GM18520 (cell line): ENCODE data around the gene ADPRH.
"Not testable (repeated sequence)": the region's sequence is repeated elsewhere in the genome, so short reads cannot be mapped to it uniquely, and the experiment has no call there.

ENCODE experiments used
- ATAC-seq: cut with Tn5 transposase; IDR thresholded peaks from one replicate; pipeline ENCODE4 v1.9.1; 2021; ENCODE audit not compliant: unreplicated experiment

Gene ADPRH

DNA sequence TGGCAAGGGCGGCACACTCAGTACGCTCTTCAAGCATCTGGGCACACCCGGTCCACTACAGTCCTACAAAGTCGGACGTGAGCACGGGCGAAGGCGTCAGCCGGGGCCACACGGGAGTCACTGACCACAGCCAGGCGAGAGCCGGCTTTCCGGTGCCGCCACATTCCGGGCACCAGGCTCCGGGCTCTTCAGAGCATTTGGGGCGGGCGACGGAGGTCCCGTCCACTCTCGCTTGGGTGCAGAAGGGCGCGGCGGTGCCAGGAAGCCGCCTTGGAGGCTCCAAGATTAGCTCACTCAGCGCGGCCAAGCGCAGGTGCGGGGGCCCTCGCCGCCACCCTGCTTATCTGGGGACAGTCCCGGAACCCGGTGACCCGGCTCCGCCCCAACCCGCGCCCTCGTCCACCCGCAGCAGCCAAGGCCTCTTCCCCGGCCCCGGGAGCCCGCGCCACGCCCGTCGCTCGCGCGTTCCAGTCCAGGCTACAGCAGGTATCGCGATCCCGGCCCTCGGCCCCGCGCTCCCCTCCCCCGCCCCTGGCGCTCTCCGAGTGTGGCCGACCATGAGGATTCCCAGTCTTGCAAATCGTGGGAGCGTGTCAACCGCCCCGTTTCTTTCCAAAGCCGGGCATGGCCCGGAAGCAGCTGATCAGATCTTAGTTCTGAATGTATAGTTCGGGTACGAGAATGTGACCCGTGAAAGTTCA lies at the start of gene ADPRH:
ADPRH (plus strand) TSS at position 127 of the 701 bp plus-strand sequence. CDS start 2,678 bp downstream, outside the sequence.
- ATAC-seq: peak; percentile 60

DNA sequence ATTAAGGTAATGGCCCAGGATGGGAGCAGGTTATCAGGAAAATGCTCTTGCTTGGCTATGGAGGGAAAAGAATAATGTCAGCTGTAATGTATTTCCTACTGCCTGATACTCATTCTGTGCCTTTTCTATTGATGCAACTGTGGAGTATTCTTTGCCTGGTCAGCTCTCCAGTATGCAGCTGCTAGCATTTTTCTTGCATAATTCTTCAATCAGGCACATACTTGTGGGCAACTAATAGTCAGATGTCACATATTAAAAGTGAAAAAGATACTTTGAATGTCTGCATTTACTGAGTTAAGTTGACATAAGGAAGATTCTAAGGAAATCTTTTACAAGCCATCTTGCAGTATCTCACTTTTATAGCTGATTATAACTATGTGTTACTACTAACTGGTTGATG lies 49.4 kb upstream of the ADPRH start:
- ATAC-seq: no peak

DNA sequence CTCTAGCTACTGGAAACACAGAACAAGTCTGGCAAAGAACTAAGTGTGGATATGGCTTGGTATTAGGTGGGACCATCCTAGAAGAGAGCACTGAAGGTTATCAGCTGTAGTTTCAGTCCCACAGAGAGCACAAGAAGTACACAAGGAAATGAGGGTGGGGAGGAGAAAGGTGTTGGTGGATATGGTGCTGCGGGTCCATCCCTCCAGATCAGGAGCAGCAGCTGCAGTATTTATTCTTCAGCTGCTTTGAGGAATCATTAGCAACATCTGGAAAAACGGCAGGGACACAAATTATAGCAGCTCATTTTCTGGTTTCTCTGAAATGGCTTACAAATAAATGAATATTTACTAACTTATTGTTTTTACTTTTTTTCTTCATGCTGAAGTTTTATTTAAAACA lies 48.8 kb upstream of the ADPRH start:
- ATAC-seq: no peak

DNA sequence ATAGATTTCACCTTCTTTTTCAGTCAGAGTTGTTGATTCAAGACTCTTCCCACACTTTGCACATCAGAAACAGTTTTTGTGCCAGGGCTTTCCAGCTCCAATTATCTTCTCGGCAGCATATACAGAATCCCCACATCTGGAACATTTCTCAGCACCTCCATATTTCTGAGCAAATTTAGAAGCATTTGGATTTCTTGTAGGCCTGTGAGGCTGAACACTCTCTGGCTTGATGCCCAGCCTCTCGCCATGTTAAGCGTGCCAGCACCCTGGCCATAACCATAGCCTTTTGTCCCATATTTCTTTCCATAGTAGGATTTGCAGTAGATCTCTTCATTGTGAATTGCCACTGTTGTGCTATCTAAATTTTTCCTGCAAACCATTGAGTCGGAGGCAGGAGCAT lies 48.1 kb upstream of the ADPRH start:
- no peak for ATAC-seq

DNA sequence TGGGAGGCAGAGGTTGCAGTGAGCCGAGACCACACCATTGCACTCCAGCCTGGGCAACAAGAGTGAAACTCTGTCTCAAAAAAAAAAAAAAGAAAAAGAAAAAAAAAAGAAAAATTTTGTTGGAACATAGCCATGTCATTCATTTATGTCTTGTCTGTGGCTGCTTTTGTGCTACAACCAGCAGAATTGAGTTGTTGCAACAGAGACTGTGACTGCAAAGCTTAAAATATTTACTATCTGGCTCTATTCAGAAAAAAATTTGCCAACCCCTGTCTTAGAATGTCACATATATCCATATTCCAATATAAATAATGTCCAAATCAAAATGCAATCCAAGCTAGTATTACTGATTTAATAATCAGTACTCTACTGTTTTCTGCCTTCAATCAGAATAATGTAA lies 45.0 kb upstream of the ADPRH start:
- ATAC-seq: no peak

DNA sequence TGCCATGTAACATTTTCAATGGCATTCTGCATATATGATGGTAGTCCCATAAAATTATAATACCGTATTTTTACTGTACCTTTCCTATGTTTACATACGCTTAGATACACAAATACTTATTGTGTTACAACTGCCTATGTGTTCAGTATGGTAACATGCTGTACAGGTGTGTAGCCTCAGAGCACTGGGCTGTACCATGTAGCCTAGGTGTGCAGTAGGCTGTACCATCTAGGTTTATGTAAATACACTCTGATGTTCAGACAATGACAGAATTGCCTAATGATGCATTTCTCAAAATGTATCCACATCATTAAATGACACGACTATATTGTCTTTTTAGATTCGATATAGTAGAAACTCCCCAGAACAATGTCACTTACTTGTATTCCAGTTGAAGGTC lies 42.5 kb upstream of the ADPRH start:
- ATAC-seq: no peak

DNA sequence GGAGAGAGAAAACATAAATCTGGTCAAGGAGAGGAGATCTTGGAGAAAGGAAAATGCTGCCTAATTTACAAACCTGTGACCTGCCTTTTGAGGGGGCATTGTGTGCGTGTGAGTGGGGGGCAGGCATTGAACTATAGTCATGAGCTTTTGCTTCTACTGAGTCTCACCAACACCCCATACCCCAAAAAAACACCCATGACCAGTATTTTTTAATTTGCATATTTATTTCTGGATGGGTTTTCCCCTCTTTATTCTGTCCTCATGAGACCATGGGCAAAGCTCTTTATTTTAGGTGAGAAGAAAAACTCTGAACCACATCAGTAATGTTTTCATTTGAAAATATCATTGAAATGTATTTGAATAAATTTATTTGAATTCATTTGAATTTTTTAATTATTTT lies 40.5 kb upstream of the ADPRH start:
- no peak for ATAC-seq

DNA sequence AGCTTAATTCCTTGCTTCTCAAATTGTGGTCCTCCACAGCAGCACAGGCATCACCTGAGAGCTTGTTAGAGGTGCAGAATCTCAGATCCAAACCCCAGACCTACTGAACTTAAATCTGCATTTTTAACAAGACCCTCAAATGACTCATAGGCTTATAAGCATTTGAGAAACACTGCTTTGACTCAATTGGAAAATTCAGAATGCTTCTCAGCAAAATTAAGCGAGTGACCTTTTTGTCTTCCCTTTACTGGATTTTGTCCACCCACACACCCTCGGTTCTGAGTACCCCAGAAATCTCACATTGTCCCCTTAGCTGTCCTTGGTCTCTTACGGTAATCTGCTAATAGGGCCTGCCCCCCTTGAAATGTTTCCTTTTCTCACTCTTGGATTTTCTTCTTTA lies 37.7 kb upstream of the ADPRH start:
- ATAC-seq: no peak

DNA sequence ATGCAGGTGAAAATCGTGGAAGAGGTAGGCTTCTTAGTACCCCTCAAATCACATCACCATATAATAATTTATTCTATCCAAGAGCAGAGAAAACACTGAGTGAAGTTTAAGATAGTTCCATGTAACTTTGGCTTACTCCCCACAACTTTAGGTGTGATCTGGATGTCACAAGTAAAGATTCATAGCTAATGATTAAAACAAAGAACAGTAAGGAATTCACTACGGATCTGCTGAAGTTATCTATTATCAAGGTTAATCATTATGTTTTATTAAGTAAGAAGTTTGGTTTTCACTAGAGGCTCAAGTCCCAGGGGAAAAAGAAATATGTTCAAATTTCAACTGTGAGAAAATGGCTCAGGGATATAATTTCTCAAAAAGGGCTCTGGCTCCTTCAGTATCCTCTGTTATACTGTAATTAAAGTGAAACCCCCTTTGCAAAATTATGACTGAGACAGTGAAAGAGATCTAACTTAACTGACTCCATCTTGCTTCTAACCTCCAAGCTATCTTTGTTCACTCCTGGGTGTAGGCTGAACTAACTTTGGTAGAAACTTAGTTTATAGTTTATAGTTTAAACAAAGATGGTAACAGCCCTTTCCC lies 37.0 kb upstream of the ADPRH start:
- ATAC-seq: no peak

DNA sequence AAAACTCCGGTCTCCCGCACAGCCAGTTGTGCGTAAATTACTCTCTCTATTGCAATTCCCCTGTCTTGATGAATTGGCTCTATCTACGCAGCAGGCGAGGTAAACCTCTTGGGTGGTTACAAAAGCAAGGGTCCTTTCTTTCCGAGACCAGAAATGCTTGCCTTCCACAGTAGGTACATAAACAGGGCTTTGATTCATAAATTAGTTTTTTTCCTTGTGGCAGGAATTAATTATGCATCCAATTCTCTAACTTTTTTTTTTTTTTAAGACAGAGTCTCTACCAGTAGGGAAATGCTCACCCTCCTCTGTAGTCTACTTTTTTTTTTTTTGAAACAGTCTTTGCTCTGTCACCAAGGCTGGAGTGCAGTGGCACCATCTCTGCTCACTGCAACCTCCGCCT lies 36.1 kb upstream of the ADPRH start:
- ATAC-seq: no peak

DNA sequence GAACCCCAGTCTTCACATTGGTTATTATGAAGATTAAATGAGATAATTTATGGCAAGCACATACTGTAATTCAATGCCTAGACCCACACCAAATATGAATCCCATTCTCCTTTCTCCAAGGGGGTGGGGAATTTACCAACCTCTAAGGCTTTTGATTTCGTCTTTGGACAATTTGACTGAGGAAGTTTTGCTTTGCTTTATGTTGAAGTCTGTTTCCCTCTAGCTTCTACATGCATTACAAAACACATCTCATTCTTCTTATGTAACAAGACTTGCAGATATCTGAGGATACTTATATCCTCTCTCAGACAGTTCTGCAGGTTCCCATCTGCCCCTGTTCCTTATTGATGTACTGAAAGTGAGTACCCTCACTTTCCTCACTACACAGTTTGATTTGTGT lies 32.1 kb upstream of the ADPRH start:
- ATAC-seq: no peak

DNA sequence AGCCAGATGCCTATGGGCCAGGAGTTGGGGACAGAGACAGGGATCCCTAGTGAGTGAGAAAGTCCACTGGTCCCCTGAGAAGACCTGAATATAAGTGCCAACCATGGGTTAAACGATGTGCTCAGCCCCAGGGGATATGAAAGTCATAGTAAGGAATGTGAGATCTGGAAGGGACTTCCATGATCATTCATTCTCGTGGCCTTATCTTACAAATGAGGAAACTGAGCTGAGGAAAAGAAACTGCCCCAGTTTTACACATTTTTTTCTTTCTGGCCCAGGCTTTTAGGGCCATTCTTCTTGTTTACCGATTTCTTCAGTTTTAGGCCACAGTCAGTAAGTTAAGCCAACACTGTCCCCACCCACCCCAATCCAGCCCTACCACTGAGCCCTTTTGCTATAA lies 31.0 kb upstream of the ADPRH start:
- no peak for ATAC-seq

DNA sequence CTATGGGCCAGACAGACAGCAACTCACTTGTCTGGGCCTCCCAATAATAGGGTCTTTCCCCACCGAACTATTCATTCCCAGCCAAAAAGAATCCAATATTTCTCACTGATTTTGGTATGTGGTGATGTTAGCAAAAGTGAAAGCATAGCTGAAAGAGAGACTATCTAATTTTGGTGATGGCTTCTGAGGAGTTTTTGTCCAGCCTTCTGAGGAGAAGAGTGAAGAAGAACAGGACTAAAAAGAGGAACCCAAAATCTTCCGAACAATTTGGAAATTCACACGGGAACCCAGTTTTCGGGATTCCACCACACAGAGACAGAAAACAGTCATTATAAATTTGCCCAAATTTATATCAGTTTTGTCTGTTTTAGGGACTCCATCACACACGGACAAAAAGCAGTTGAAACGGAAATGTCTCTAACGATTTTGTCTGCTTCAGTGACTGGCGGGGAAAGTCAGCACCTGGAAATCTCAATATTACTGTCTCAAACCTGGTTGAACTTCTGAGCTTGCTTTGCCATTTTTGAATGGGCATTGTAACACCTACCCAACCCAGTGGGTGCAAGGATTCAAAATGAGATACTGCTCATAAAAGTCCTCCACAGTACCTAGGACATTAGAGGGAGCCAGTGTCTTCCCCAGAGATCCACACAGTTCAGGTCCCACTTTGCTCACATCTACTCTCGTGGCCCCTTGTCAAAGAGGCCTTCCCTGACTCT lies 28.9 kb upstream of the ADPRH start:
- peak; percentile 31 for ATAC-seq

DNA sequence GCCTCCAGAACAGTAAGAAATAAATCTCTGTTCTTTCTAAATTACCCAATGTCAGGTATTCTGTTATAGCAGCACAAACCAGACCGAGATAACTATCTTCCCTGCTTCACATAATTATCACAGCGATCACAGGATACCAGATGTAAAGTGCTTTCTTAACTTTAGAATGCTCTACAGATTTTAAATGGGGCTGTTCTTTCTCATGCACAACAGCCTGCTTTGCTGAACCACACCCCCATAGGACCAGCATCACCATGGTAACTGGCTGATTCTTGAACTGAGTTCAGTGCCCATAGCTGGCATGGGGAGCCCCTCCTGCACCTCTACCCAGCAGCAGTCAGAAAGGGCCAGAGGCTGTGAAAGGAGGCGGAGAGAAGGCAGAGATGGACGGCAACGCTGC lies 27.7 kb upstream of the ADPRH start:
- no peak for ATAC-seq

DNA sequence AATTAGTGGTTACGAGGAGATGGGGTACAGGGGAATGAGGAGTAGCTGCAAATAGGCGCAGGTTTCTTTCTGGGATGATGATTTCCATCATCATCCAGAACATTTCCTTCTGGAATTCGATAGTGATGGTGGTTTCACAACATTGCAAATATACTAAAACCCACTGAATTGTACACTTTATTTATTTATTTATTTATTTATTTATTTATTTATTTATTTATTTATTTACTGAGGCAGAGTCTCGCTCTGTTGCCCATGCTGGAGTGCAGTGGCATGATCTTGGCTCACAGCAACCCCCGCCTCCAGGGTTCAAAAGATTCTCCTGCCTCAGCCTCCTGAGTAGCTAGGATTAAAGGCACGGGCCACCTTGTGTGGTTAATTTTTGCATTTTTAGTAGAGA lies 26.4 kb upstream of the ADPRH start:
- not testable (repeated sequence) for ATAC-seq

DNA sequence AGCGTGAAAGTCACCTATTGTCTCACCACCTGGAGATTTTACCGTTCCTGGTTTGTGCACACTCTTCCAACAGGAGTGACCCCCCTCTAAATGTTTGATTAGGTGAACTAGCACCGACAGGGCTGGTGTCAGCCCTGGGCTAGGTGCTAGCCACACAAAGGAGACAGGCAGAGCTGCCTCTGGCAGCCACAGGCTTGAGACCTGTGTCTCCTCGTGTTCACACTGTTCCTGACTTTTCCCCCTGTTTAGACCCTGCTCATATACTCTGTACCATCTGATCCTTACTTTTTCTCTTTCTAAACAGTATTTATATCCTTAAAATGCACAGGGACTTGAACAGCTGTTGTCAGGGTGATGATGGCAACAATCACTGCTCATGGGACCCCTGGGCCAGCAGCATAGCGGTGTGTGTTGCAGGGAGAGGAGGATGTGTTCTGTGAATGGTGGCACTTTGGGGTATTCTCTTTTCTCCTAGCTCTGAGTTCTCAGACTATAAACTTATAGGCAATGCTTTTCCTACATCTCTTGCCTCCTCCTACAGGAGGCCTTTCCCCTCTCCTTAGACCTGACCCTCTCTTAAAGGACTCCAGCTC lies 25.4 kb upstream of the ADPRH start:
- ATAC-seq: no peak

DNA sequence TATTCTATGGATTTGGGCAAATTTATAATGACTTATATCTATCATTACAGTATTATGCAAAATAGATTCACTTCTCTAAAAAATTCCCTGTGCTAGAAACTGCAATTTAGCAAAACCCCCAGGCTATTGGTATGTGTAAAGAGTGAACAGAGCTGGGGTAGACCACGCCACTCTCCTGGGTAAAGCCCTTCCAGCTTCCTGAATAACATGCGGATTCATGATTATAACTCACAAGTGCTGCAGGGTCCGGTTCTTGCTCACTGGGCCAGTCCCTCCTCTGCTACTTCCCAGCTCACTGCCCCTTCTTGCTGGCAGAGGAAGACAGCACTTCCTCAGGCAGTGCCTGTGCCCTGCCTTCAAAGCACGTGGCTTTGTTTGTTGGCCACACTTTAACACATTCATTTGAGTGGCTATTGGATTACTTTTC lies 24.0 kb upstream of the ADPRH start:
- ATAC-seq: no peak

DNA sequence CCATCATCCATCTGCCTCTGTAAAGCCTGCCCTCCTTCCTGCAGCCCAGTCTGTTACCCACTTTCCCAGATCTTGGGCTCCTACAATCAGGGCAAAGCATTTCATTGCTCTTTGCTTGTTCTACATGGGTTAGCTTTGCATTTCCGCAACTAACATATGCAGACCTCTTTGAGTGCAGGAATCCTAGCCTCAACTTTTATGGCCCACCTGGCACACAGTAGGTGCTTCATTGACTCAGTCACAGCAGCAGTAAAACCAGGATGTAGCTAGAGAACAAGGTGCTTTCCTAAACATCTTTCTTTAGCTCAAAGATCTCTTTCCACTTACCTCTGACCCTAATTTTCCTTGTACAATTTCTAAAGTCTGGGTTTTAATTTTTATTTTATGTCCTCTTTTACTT lies 23.4 kb upstream of the ADPRH start:
- ATAC-seq: no peak

DNA sequence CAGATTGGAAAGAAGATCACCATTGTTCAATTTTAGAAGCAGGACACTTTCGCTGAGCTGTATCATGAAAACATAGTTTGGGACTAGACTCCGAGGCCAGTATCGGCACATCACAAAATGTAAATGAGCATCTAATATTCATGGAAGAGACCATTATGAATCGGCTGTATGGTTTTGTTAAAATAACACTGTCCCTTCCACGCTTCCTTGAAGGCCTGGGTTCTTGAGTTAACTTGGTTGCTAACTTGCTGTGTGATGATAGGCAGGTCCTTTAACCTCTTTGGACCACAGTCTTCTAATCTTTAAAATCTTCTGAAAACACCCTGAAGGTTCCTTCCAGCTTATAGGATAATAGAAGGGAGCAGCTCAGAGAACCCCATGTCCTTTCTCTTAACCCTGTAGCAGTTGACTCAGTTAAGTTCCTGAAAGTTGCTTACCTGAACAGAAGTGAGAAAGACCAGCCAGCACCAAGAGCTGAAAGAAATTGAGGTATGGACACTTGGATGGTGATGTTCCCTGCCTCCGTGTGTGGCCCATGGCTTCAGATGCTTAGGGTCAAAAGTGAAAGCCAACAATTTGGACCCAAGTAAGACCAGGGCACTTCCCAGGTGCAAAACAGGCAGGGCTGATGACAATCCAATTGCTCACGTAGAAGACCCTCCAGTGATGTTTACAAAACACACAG lies 22.0 kb upstream of the ADPRH start:
- no peak for ATAC-seq

DNA sequence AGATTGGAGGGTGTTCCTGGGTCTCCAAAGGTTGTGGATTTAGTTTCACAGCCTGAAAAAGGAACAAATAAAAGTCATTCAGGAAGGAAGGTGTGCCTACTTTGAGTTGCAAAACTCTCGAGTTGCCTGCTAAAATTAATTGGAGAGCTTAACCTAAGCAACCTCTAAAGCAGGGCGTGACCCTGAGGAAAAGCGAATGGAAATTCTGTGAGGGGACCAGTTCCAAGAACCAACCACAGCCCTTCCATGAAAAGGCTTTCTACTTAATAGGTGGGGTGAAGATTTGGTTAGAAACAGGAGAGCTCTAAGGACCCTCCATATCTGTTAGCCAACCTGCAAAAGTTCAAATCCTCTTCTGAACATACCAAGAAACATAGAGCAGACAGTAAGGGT lies 21.4 kb upstream of the ADPRH start:
- ATAC-seq: no peak

DNA sequence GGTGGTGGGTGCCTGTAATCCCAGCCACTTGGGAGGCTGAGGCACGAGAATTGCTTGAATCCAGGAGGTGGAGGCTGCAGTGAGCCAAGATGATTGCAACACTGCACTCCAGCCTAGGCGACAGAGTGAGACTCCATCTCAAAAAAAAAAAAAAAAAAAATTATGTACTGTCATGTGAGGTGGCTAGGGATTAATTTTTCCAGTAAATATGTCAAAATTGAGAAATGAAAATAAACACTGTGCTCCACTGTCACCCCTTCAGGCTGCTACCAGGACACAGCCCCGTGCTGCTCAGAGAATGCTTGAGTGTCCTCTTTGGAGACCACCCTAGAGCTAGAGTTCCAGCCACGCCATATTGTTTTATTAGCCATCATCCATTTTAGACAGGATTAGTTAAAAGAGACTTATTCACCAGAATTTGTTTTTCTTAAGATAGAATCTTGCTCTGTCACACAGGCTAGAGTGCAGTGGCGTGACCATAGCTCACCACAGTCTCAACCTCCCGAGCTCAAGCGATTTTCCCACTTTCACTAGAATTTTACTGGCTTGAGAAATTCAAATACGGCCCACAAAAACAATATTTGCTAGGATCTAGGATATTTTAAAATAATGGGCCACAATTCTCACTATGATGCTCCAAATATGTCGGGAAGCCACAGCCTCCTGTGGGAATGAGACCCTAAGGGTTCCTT lies 20.5 kb upstream of the ADPRH start:
- no peak for ATAC-seq
